HG02973 (cell line): ENCODE measurements around the gene LAMA2.
A peak's percentile ranks its signal among the peaks of the same experiment; 100 is the strongest.

Experiments
- ATAC-seq: cut with Tn5 transposase; IDR thresholded peaks from one replicate; pipeline ENCODE4 v1.9.1; 2021; ENCODE audit warnings: moderate library complexity; ENCODE audit not compliant: unreplicated experiment

The LAMA2 gene

GRCh38 chr6:129346964-129347363 is 464.0 kb downstream of the LAMA2 start:
- no peak for ATAC-seq

- no peak for ATAC-seq
Measured at GRCh38 chr6:129350278-129350677, 467.3 kb downstream of the LAMA2 start.

GRCh38 chr6:129351807-129352206 is 468.9 kb downstream of the LAMA2 start:
- ATAC-seq, result no peak

GRCh38 chr6:129353067-129353466 is 470.1 kb downstream of the LAMA2 start:
- ATAC-seq, result no peak

GRCh38 chr6:129356129-129356528 is 473.2 kb downstream of the LAMA2 start:
- no peak for ATAC-seq

GRCh38 chr6:129359811-129360681 is 477.1 kb downstream of the LAMA2 start:
- no peak for ATAC-seq

GRCh38 chr6:129360682-129360955 is 477.7 kb downstream of the LAMA2 start:
- no peak for ATAC-seq

GRCh38 chr6:129364037-129364436 is 481.1 kb downstream of the LAMA2 start:
- no peak for ATAC-seq

- no peak for ATAC-seq
Measured at GRCh38 chr6:129364767-129365166, 481.8 kb downstream of the LAMA2 start.

- ATAC-seq, result no peak
Measured at GRCh38 chr6:129368076-129368475, 485.1 kb downstream of the LAMA2 start.

GRCh38 chr6:129368970-129369369 is 486.0 kb downstream of the LAMA2 start:
- no peak for ATAC-seq

GRCh38 chr6:129369737-129370136 is 486.8 kb downstream of the LAMA2 start:
- ATAC-seq, result no peak

GRCh38 chr6:129370268-129370916 is 487.5 kb downstream of the LAMA2 start:
- ATAC-seq, result no peak

- no peak for ATAC-seq
Measured at GRCh38 chr6:129381885-129382284, 498.9 kb downstream of the LAMA2 start.

GRCh38 chr6:129382916-129383315 is 500.0 kb downstream of the LAMA2 start:
- ATAC-seq, result no peak

GRCh38 chr6:129385117-129385516 is 502.2 kb downstream of the LAMA2 start:
- no peak for ATAC-seq

GRCh38 chr6:129390900-129391299 is 508.0 kb downstream of the LAMA2 start:
- no peak for ATAC-seq

- ATAC-seq, result peak; percentile 48
Measured at GRCh38 chr6:129393654-129394053, 510.7 kb downstream of the LAMA2 start.

- ATAC-seq, result no peak
Measured at GRCh38 chr6:129398764-129399163, 515.8 kb downstream of the LAMA2 start.

- no peak for ATAC-seq
Measured at GRCh38 chr6:129402244-129402643, 519.3 kb downstream of the LAMA2 start.

GRCh38 chr6:129411092-129411491 is 528.2 kb downstream of the LAMA2 start:
- ATAC-seq, result no peak

GRCh38 chr6:129416337-129416990 is 533.5 kb downstream of the LAMA2 start:
- no peak for ATAC-seq
